HG03060 (cell line): ENCODE results near the gene ALG12.

ENCODE experiments used
- ATAC-seq: cut with Tn5 transposase; IDR thresholded peaks from one replicate; pipeline ENCODE4 v1.9.1; 2021; ENCODE audit warnings: low read depth, moderate number of reproducible peaks; ENCODE audit not compliant: unreplicated experiment

Gene ALG12

DNA sequence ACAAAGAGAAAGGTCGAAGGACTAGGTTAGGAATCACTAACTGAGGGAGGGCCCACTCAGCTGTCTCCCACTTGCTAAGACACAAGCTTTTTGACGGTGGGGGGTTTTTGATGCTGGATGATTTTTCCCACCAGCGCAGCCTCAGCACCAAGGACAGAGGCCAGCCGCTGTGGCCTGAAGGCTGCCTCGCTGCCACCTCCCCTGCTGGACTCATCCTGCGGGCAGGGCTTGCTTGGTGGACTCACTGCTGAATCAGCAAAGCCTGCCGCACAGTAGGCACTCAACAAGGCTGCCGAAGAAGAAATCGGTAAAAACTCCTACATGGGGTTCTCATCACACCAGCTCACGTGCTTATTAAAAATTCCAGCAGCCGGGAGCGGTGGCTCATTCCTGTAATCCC lies 2.6 kb downstream of the ALG12 start:
- no peak for ATAC-seq

- no peak for ATAC-seq
These were observed 4.0 kb downstream of the ALG12 start for GRCh38 chr22:49914256-49914655.

DNA sequence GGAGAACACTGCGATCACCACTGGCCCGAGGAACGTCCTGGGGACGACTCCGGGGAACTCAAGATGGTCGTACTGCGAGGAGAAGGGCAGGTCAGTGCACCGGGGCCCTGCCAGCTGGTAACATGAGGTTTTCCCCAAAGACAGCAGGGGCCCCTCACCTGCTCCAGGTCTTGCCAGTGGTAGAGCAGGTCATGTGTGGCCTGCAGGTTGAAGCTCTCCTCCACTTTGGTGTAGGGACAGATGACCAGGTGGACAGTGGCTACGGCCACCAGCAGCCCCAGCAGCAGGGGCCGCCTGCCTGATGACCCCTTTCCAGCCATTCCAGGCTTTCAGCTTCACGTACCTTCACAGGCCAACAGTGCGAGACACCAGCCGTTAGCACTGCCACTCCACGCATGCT lies 4.8 kb downstream of the ALG12 start:
- ATAC-seq = no peak

DNA sequence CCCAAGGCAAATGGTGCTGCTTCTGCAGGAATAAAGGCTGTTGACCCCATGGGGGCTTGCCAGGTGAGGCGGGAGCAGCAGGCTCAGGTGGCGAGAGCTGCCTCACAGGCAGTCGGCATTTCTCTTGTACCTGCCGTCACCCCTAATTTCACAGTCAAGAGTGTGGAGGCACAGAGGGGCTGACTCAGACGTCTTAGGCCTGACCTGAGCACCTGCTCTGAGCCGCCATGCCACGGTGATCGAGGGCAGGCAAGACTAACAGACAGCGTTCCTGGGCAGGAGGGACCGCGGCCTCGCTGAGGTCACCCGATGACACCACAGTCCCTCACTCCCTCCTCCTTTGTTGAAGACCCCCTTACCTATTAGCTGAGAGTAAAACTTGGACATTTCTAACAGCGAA lies 5.2 kb downstream of the ALG12 start:
- ATAC-seq = no peak

DNA sequence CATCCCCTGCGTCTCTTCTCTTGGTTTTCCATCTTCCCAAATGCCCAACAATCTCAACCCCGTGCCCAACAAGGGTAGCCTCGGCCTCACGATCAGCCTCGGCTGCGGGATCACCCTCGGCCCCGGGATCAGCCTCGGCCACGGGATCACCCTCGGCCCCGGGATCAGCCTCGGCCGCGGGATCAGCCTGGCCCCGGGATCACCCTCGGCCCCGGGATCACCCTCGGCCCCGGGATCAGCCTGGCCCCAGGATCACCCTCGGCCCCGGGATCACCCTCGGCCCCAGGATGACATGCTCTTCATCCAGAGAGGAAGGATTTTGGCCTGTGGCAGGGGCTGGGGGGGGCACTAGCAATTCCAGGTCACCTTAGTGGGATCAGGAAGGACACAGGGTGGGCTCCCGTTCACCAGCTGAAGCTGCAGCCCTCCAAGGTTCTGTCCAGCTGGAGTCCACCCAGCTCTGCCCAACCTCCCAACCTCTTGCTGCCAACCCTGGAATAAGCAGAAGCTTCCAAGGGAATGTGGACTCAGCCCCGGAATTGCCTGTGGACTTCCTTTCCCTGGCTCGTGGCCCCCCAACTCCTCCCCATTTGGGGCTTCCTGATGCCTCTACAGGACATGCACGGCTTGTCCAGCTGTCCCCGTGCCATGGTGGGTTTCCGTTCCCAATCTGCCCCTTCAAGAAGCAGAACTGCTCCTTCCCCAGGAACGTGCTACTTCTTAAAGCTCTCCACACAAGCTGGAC lies 6.2 kb downstream of the ALG12 start:
- ATAC-seq = no peak

DNA sequence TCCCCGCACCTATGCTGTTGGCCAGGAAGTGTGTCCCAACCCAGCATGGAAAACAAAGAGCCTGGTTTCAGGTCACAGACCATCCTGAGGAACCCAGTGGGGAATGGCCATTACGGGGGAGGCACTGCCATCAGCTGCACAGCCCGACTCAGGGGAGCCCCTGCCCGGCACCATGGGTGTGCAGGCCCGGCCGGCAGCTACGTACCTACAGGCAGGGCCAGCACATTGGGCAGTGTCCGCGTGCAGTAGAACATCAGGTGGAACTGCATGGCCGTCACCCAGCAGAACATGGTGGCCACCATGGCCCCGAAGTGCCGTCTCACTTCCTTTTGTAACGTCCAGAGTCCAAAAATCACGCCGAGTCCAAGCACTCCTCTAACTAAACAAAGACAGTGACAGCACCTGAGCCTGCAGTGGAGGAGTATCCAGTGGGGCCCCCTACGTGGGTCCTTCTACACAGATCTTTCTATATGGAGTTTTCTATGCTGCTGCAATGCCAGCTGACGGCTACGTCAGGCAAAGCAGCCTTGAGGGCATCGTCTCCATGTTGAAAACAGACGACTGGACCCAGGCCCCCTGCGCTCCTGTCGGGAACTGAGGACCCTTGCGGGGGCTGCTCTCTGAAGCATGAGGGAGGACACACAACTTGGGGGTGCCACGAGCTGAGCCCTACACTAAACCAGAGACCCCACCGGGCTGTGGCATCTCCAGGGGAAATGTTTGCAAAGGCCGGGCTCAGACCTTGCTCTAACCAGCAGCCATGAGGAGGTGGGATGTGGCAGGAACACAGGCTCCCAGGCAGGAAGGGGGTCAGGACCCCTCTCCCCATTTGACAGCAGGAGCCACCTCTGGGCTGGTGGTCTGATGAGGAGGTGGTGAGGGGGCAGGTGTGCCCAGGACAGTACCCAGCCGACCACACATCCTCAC lies 7.7 kb downstream of the ALG12 start:
- no peak for ATAC-seq

DNA sequence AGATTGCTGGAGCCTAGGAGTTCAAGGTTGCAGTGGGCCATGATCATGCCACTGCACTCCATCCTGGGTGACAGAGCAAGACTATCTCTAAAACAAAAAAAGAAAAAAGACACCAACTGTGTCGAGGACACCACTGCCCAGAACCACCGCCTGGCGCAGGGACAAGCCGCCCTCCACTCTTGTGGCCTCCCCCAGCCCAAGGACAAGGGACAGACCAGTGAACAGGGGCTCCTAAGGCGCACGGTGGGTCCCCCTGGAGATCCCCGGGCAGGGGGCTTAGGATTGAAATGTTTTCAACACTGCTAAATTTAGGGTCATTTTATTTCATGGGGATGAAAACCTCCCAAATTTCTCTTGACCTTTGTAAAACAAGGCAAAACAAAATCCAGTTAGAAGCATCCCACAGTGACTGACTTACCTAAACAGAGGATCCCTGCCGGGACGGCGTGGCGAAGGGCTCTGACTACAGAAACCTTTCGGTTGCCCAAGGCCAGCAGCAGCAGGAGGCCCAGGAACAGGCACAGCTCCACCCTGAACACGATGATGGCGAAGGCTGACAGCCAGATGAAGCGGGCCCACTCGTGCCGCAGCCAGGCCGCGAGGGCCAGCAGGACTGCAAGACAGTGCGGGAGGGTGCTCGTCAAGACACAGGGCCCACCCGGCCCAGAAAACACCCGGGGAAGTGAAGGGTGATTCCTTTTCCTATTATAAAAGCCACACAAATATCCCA lies 8.6 kb downstream of the ALG12 start:
- no peak for ATAC-seq

DNA sequence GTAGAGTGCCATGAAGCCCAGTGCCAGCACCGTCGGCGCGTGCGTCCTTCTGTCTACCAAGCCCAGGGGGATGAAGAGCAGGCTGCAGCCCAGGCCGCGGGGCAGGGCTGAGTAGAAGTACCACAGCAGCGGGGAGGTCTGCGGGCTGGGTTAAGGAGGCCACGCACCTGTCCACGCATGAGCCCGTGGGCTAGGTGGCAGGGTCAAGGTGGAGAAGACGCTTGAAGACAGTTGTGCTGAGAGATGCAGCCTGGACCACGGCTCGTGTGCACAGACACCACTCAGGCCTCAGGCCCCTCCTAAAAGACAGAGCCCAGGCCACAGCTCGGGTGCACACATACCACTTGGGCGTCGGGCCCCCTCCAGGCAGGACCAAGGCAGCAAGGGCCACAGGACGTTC lies 10.4 kb downstream of the ALG12 start:
- no peak for ATAC-seq

DNA sequence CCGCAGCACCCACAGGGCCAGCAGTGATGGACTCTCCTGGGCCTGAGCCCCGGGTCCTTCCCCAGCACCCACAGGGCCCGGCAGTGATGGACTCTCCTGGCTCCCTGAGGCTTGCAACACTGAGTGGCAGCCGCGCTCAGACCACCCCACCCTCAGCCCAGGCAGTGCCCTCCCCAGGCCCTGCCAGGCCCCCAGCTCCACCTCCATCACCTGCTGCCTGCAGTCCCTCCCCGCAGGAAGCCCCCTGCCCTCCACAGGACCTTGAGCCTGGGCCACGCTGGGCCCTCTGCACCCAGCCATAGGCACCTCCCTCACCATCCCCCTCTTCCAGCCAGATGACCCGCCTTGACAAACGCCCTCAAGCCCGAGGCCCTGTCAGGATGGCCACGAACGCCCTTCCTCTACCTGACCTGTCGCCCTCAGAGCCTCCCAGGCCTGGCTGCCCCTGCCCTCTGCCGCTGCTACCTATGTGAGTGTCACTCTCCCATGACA lies 11.4 kb downstream of the ALG12 start:
- ATAC-seq = no peak

DNA sequence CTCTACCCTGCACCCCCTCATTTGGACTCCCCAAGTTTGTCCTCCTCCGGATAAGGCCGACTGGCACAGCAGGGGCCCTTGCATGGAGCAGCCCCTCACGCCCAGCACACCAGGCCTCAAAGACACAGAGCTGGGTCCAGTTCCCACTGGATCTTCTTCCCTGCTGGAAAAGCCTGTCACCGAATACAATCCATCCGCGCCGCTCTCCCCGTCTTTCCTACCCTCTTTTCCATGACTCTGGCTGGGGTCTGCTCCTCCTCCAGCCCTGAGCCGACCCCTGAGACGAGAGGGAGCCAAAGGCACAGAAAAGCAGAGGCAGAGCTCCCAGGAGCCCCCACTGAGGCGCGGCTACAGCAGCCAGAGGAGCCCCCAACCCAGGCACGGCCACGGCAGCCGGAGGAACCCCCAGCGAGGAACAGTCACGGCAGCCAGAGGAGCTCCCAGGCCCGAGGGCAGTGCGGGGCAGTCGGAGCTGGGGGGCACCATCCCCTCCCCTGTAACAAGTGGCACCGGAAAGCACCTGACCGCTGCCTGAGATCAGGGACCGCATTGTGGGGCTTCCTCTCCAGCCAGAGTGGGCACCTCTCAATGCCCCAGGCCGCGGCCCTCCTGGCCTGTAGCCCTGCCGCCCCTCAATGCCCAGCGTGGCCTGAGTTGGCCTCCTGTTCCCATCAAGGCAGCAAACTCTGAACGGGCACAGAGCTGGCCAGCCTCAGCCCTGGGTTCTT lies 12.0 kb downstream of the ALG12 start:
- no peak for ATAC-seq

DNA sequence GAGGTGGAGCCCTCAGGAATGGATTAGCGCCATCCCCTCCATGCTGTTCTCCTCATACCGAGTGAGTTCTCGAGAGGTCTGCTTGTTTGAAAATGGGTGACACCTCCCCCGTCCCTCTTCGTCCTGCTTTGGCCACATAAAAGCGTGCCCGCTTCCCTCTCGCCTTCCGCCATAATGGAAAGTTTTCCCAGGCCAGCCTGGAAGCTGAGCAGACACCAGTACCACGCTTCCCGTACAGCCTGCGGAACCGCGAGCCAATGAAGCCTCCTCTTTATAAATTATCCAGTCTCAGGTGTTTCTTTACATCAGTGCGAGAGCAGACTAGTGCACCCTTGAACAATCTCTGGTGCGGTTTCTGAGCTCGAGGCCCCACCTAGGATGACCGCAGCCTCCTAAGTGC lies 12.8 kb downstream of the ALG12 start:
- no peak for ATAC-seq

DNA sequence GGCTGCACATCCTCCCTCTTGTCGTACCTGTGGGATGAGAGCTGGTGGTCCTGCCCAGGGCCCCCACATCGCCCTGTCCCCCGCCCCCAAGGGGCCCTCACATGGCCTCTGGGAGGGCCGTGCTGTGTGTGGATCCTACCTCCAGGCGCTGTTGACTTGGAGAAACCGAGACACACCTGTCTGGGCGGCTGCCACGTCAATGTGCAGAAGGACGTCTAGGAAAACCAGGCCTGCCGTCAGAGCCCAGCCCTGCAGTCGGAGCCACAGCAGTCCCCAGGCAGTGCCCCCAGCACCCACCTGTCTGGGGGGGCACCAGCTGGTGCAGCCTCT lies 14.2 kb downstream of the ALG12 start:
- no peak for ATAC-seq

GRCh38 chr22:49903322-49904039 lies 14.8 kb downstream of the ALG12 start:
- ATAC-seq = no peak

- ATAC-seq = no peak
These were observed 16.8 kb downstream of the ALG12 start for GRCh38 chr22:49901457-49901856.

- ATAC-seq = no peak
These were observed 17.6 kb downstream of the ALG12 start for GRCh38 chr22:49900441-49901230.

DNA sequence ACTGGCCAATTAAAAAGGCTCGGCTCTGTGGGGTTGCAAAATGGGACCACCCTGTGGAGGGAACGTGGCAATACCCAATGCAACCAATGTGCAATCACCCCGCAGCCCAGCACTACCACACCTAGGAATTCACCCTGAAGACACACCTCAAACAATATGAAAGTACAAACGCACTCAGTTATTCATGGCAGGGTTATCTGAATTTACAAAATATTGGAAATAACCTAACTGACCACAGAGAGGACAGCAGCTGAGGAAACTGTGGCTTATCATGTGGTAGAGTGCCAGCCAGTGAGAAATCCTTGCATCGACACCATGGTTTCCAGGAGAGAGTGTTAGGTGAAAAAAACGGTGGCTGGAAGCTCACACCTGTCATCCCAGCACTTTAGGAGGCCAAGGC lies 18.7 kb downstream of the ALG12 start:
- no peak for ATAC-seq

DNA sequence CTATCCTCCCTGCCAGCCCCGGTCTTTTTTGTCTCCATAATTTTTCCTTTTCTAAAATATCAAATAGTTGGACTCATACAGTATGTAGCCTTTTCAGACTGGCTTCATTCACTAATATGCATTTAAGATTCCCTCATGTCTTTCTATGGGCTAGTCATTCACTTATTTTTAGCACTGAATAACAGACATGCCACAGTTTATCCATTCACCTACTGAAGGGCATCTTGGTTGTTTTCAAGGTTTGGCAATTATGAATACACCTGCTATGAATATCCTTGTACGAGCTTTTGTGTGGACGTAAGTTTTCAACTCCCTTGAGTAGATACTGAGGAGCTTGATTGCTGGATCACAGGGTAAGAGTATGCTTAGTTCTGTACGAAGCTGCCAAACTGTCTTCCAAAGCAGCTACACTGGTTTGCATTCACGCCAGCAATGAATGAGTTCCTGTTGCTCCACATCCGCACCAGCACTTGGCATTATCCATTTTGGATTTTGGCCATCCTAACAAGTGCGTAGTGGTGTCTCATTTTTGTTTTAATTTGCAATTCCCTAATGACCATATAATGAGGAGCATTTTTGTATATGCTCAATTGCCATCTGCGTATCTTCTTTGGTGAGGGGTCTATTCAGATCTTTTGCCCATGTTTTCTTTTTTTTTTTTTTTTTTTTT lies 21.1 kb downstream of the ALG12 start:
- no peak for ATAC-seq

DNA sequence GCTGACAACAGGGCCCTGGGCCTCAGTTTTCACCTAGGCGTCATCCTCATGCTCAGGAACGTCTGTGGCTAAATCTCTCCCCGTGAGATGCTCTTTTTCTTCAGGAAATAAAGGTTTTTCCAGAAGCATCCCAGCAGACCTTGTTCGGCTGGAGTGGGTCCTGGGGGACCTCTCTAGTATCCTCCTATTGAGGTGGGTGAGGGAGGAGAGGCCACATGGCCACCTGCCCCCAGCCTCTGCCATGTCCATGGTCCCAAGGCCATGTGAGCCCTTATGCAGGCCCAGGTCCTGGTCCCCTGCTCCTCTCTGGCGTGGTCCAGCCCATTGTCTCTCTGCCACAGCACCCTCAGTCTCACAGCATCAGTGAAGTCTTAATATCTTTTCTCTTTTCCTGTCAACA lies 22.0 kb downstream of the ALG12 start:
- no peak for ATAC-seq
